SH-SY5Y (cell line): ENCODE results near the gene PARVB.

ENCODE experiments used
- GATA2 ChIP-seq: IDR thresholded peaks from 2 replicates; pipeline ENCODE4 v1.6.1; 2011; ENCODE audit warnings: mild to moderate bottlenecking, low read depth, low read length
- GATA3 ChIP-seq: IDR thresholded peaks from 2 replicates; pipeline ENCODE4 v1.6.1; 2011; ENCODE audit warnings: low read depth, mild to moderate bottlenecking, low read length, moderate library complexity

DNA sequence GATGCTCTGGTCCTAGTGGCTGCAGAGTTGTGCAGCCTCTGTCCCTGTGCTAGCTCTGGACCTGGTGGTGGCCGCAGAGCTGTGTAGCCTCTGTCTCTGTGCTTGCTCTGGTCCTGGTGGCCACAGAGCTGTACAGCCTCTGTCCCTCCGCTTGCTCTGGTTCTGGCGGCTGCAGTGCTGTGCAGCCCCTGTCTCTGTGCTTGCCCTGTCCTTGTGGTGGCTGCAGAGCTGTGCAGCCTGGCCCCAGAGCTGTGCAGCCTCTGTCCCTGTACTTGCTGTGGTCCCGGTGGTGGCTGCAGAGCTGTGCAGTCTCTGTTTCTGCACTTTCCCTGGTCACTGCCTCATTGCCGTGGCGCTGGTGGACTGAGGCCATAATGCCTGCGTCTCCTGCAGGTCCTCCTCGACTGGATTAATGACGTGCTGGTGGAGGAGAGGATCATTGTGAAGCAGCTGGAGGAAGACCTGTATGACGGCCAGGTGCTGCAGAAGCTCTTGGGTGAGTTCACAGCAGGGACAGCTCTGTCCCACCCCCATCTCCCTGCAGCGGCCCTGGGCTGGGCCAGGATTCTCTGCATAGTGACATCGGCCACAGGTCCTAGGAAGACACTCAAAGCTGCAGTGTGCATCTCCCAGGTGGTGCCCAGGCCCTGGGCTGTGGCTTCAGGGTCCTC lies 94.7 kb downstream of the PARVB start:
- TF ChIP-seq GATA3 (no peak), GATA2 (no peak)
